GM12875 (cell line): ENCODE data around the gene CHST7.

ENCODE experiments used
- H3K4me3 ChIP-seq: one replicate; pipeline ENCODE4 v1.5.1; 2011; ENCODE audit warnings: low read depth, low read length, control low read depth
- CTCF ChIP-seq: IDR thresholded peaks from 2 replicates; pipeline ENCODE4 v1.5.1; 2011; ENCODE audit warnings: low read depth, mild to moderate bottlenecking, control low read depth, inconsistent platforms, low read length, moderate library complexity, borderline replicate concordance; ENCODE audit not compliant: insufficient read depth

The CHST7 gene

GRCh38 chrX:46549914-46550313 lies 23.7 kb upstream of the CHST7 start:
- no peak for TF ChIP-seq CTCF
- no peak overlapping the region for H3K4me3 ChIP-seq

- H3K4me3 ChIP-seq = no peak overlapping the region
- no peak for TF ChIP-seq CTCF
These were observed 22.0 kb upstream of the CHST7 start for GRCh38 chrX:46551494-46552128.

DNA sequence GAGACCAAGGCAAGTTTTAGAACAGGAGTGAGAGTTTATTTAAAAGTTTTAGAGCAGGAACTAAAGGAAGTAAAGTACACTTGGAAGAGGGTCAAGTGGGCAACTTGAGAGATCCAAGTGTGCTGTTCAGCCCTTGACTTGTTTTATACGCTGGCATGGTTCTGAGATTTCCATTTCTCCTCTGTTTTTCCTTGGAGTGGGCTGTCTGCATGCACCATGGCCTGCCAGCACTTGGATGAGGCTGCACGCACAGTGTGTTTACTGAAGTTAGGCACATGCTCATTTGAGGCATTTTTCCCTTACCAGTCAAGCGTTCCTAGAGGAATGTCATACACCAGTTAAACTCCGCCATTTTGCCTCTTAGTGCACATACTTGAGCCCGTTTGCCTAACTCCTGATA lies 19.6 kb upstream of the CHST7 start:
- no peak overlapping the region for H3K4me3 ChIP-seq
- no peak for TF ChIP-seq CTCF

- H3K4me3 ChIP-seq = no peak overlapping the region
- no peak for TF ChIP-seq CTCF
These were observed 18.6 kb upstream of the CHST7 start for GRCh38 chrX:46554942-46555341.

DNA sequence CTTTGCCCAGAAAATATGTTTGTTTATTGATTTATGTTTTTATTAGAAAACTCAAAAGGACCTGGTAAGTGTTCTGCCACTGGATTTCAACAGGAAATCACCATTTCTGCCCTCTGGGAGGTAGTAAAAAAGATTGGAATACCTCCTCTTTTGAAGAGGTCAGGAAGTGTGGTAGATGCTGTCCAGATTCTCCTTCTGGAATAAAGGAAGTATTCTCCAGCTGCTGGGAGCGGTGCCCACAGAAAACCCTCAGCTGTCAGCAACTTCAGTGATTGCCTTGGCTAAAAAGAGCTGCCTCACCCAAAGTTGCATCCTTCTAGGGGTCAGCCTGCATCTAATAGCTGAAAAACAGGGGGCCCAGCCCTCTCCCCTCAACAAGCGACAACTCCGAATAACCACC lies 14.5 kb upstream of the CHST7 start:
- TF ChIP-seq CTCF = no peak
- H3K4me3 ChIP-seq = no peak overlapping the region

DNA sequence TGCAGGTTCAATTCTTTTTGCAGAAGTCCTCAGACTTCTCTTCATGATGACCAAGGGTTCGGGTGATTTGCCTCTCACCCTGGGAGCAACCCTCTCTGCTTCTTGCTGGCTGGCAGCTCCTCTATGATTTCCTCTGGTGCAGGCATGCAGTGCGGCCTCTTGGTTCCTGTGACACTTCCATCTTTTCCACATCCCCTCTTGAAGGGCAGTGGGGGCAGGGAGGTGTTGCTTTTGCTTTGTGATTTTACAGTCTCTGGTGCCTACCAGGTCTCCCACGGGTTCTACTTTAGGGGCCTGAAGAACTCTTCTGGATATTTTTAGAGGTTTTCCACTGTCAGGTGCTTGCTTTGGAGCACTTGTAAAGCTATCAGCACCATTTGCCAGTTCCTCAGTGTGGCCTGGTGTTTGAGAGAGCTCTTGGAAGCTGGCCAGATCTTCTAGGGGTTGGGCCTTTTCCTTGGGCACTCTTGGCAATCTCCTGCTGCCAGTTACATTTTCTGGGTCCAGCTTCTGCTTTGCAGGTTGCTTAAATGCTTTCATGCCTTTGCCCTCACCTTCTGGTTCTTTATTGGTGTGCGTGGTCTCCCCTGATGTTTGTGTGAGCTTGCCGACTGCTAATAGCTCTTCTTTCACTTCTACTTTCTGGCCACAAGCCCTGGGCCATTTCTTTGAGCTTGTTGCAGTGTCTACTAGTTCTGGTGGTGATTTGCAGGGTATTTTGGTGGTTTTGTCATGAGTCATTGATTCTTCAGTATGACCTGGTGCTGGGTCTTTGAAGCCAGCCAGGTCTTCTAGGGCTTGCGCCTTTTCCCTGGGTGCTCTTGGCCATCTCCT lies 11.5 kb upstream of the CHST7 start:
- H3K4me3 ChIP-seq = no peak overlapping the region
- TF ChIP-seq CTCF = no peak

- H3K4me3 ChIP-seq = no peak overlapping the region
- no peak for TF ChIP-seq CTCF
These were observed 6.2 kb upstream of the CHST7 start for GRCh38 chrX:46567388-46567787.
